LHCN-M2 (cell line): ENCODE data around the gene IDS. TPM values are rescaled to one million over a fixed set of nuclear protein-coding genes. Genes with fewer than 3 reads are reported as not detected.
"Not testable (repeated sequence)": the region's sequence is repeated elsewhere in the genome, so short reads cannot be mapped to it uniquely, and the experiment has no call there.

ENCODE experiments used
- DNase-seq: peaks from one replicate; pipeline ENCODE4 v3.0.0-alpha.2; 2012; ENCODE audit warnings: low read depth
- total RNA-seq: library from RNA; depleted of rRNA; stranded (reverse); fragments of >200 nt; gene quantifications from 2 replicates; pipeline ENCODE4 v1.2.3, GENCODE V29; 2014

The IDS gene
- total RNA-seq, 1 experiment from 2014 or later = 54.4 TPM

DNA sequence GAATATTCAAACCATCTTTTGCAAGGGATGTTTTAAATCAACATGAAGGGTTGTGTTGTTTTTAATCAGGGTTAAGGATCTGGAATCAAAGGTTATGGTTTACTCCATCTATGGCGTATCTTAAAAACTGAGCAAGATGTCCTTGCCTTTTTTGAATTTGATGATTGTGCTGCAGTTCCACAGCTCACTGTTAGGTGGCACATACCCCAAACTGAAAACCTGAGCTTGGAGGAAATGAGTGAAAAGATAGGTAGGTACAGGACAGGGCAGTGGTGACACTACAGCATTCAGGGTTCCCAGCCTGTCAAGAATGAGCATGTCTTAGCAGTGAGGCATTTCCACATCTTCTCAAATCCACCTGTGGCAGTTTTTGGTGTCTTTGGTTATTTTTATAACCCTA, 22.6 kb upstream of the IDS start:
- DNase-seq = peak; percentile 26

DNA sequence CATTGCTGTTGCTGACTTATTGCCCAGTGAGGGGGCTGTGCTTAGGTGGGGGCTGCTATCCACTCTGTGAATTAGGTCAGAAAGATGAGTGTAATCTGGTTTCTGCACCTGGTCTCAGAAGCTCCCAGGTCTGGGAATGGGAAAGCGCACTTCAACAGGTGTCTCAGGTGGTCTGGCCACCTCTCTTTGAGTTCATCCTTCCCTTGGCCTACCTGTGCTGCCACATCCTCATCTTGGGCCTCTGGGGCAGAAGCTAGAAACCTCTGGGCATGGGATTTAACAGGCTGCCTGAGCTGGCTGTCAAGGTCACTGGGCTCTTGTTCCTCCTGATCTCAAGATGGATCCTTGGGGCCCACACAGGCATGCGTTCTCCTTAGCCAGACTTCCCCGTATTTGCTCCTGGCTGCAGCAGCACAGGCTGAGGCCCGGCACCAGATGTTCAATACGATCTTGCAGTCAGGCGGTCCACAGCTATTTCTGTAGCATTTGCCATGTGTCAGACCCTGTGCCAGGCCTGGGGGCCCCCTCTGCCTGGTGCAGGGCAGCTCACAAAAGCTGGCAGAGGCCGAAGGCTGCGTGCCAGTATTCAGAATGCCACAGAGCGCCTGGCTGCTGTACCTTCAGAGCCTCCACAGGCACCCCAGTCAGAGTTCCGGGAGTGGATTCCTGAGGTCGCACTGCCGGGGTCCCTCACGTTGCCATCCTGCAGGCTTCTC, 21.4 kb upstream of the IDS start:
- DNase-seq = not testable (repeated sequence)

DNA sequence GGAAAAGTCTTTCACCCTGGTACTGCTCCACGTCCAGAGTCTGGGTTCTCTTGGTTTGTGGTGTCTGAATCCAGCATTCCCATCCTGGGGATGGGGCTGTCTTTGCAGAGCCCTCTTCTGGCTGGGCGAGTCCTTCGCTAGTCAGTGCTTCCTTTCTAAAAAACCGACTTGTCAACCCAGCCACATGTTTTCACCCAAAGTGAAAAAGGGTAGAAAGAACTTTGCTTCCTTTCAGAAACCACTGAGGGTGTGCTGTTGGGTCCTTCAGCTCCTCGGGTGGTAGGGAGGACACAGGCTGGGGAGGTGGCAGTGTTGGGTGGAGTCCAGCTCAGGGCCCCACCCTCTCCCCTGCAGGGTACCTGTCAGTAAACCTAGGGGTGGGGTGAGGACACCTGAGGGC, 20.8 kb upstream of the IDS start:
- not testable (repeated sequence) for DNase-seq

DNA sequence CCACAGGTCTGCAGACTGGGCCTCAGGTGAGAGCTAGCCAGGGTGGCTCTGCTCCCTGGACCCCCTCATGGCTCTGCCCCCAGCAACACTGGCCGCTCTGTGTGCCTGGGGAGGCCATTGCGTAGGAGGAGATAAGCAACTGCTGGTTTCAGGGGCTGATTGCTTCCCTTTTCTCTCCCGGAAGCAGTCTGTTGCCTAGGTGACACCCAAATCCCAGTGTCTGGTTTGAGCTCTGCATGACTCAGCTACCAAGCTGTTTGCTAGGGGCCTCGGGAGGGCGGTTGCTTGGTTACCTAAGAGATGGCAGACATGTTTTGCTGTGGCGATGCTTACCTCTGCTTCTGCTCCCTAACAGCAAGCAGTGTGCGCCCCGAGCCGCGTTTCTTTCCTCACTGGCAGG, 20.3 kb upstream of the IDS start:
- peak; percentile 49 for DNase-seq

GRCh38 chrX:149522916-149523315, 17.8 kb upstream of the IDS start:
- DNase-seq = no peak

DNA sequence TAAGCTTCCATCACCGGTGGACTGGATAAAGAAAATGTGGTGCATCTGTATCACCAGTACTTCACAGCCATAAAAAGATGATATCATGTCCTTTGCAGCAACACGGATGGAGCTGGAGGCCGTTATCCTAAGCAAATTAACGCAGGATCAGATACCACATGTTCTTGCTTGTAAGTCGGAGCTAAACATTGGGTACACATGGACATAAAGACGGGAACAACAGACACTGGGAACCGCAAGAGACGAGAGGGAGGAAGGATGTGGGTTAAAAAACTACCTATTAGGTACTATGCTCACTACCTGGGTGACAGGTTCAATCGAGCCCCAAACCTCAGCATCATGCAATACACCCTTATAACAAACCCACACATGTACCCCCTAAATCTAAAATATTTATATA, 16.3 kb upstream of the IDS start:
- no peak for DNase-seq

GRCh38 chrX:149520636-149521277, 15.7 kb upstream of the IDS start:
- not testable (repeated sequence) for DNase-seq

DNA sequence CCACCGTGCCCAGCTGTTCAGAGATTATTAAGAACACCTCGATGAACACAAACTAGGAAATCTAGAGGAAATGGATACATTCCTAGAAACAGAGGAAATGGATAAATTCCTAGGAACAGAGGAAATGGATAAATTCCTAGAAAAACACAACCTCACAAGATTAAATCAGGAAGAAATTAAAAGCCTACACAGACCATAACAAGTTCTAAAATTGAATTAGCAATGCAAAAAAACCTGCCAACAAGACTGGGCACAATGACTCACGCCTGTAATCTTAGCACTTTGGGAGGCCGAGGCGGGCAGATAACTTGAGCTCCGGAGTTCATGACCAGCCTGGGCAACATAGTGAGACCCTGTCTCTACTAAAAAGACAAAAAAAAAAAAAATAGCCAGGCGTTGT, 13.1 kb upstream of the IDS start:
- DNase-seq = no peak

DNA sequence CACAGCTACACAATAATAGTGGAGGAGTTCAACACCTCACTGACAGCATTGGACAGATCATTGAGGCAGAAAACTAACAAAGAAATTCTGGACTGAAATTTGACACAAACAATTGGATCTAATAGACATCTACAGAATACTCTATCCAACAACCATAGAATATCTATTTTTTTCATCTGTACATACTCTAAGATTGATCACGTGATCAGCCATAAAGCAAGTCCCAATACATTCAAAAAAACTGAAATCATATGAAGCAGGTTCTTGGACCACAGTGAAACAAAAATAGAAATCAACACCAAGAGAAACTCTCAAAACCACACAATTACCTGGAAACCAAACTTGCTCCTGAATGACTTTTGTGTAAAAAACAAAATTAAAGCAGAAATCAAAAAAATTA, 12.2 kb upstream of the IDS start:
- DNase-seq = no peak

- no peak for DNase-seq
Observed at GRCh38 chrX:149516604-149517003, 11.5 kb upstream of the IDS start.

GRCh38 chrX:149515954-149516602, 11.0 kb upstream of the IDS start:
- DNase-seq = no peak

- DNase-seq = peak; percentile 44
Observed at GRCh38 chrX:149513825-149514428, 8.8 kb upstream of the IDS start.

- DNase-seq = peak; percentile 21
Observed at GRCh38 chrX:149512225-149512885, 7.2 kb upstream of the IDS start.

DNA sequence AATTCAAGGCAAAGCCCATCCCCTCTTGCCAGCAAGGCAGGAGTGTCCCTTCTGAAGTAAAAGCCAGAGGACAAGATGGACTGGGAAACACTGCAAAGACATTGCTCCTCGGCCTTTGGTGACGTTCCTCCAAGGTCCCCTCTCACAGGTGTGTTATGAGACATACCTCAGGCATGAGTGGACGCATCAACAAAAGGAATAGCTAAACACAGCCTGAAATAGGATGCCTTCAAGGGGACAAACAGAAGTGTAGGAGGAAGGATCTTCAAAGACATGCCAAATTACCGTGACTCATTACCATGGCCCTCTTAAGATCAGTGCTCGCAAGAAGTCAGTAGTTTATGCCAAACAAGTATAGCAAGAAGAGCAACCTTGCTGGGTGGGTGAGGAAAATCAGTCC, 6.0 kb upstream of the IDS start:
- no peak for DNase-seq

- peak; percentile 40 for DNase-seq
Observed at GRCh38 chrX:149510386-149510785, 5.3 kb upstream of the IDS start.

DNA sequence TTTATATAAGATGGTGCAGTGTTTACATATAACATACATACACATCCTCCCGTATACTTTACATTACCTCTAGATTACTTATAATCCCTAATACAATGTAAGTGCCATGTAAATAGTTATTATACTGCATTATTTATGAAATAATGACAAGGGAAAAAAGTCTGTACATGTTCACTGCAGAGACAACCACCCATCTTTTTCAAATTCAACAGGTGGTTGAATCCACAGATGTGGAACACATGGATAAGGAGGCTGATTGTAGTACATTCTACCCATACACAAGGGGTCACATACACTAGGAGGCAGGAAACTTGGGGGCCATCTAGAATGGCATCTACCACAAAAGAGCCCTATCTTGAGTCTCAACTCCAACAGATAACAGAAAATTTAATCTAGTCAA, 3.4 kb upstream of the IDS start:
- no peak for DNase-seq

- DNase-seq = no peak
Observed at GRCh38 chrX:149506349-149506748, 1.2 kb upstream of the IDS start.

- DNase-seq = no peak
Observed at GRCh38 chrX:149505671-149506070, 565 bp upstream of the IDS start.

- DNase-seq = peak; percentile 24
Observed at GRCh38 chrX:149504226-149504914, 736 bp downstream of the IDS start.

DNA sequence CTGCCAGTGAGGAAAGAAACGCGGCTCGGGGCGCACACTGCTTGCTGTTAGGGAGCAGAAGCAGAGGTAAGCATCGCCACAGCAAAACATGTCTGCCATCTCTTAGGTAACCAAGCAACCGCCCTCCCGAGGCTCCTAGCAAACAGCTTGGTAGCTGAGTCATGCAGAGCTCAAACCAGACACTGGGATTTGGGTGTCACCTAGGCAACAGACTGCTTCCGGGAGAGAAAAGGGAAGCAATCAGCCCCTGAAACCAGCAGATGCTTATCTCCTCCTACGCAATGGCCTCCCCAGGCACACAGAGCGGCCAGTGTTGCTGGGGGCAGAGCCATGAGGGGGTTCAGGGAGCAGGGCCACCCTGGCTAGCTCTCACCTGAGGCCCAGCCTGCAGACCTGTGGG, 1.7 kb downstream of the IDS start:
- peak; percentile 63 for DNase-seq

GRCh38 chrX:149502923-149503322, 2.2 kb downstream of the IDS start:
- DNase-seq = not testable (repeated sequence)
